Activated CD8-positive, alpha-beta memory T cell treated with anti-CD3 and anti-CD28 coated beads for 36 hours (primary cell): ENCODE results near the gene AKT2. TPM values are rescaled to one million over a fixed set of nuclear protein-coding genes. Genes with fewer than 3 reads are reported as not detected.

Source experiments
- CTCF ChIA-PET: fragments of 350-600 bp; sonication (Branson Sonifier 250); formaldehyde crosslinking; loops from one replicate; lab custom pipeline; 2021; ENCODE audit warnings: antibody characterized with exemption; lab: Charles Lee
- POLR2A ChIA-PET: fragments of 350-600 bp; sonication (Branson Sonifier 250); formaldehyde crosslinking; loops from one replicate; lab custom pipeline; 2021; ENCODE audit warnings: antibody characterized with exemption; lab: Charles Lee
- total RNA-seq, 2 experiments: library from RNA; stranded (reverse); gene quantifications; one replicate each; pipeline ENCODE4 v1.2.3, GENCODE V29; 2021

AKT2 gene
- total RNA-seq, 2 experiments from 2014 or later: 128 to 129 TPM

- ChIA-PET POLR2A (interaction anchor here (0.6 kb wide), 2 partner anchors 99 to 841 kb away, joined by 3 read pairs; no protein-coding TSS in a partner anchor), CTCF (interaction anchor here (0.7 kb wide), 1 partner anchor 548 kb away, joined by 3 read pairs; no protein-coding TSS in a partner anchor)
Measured at GRCh38 chr19:40279761-40280607, 5.2 kb downstream of the AKT2 start.

- CTCF ChIA-PET: no interaction called here
Measured at GRCh38 chr19:40279120-40279551, 6.0 kb downstream of the AKT2 start.

GRCh38 chr19:40278361-40279035 is 6.6 kb downstream of the AKT2 start:
- ChIA-PET POLR2A (no interaction called here), CTCF (no interaction called here)

More at GRCh38 chr19:40279120-40279551, 6.0 kb downstream of the AKT2 start:
- POLR2A ChIA-PET: no interaction called here

- POLR2A ChIA-PET: no interaction called here
Measured at GRCh38 chr19:40277356-40278059, 7.6 kb downstream of the AKT2 start.

GRCh38 chr19:40274585-40275544 is 10.3 kb downstream of the AKT2 start:
- ChIA-PET POLR2A (interaction anchor here (0.7 kb wide), 1 partner anchor 79 kb away, joined by 4 read pairs; no protein-coding TSS in a partner anchor), CTCF (interaction anchor here (1.2 kb wide), 1 partner anchor 9 kb away, joined by 4 read pairs; no protein-coding TSS in a partner anchor)

More at GRCh38 chr19:40277356-40278059, 7.6 kb downstream of the AKT2 start:
- CTCF ChIA-PET: interaction anchor here (1.2 kb wide), 1 partner anchor 138 kb away, joined by 3 read pairs; no protein-coding TSS in a partner anchor

GRCh38 chr19:40273469-40274360 is 11.4 kb downstream of the AKT2 start:
- ChIA-PET POLR2A (no interaction called here), CTCF (interaction anchor here (1.2 kb wide), 1 partner anchor 10 kb away, joined by 4 read pairs; no protein-coding TSS in a partner anchor)

- CTCF ChIA-PET: no interaction called here
Measured at GRCh38 chr19:40272261-40272660, 12.9 kb downstream of the AKT2 start.

GRCh38 chr19:40271706-40272105 is 13.4 kb downstream of the AKT2 start:
- POLR2A ChIA-PET: no interaction called here
- CTCF ChIA-PET: no interaction called here

More at GRCh38 chr19:40272261-40272660, 12.9 kb downstream of the AKT2 start:
- POLR2A ChIA-PET: no interaction called here

- CTCF ChIA-PET: no interaction called here
- POLR2A ChIA-PET: no interaction called here
Measured at GRCh38 chr19:40270362-40271089, 14.6 kb downstream of the AKT2 start.

GRCh38 chr19:40269216-40269940 is 15.8 kb downstream of the AKT2 start:
- POLR2A ChIA-PET: no interaction called here
- CTCF ChIA-PET: interaction anchor here (1.4 kb wide), 1 partner anchor 41 kb away, joined by 4 read pairs; no protein-coding TSS in a partner anchor

- CTCF ChIA-PET: interaction anchor here (1.4 kb wide), 1 partner anchor 39 kb away, joined by 4 read pairs; no protein-coding TSS in a partner anchor
- POLR2A ChIA-PET: interaction anchor here (0.8 kb wide), 1 partner anchor 14 kb away, joined by 6 read pairs; no protein-coding TSS in a partner anchor
Measured at GRCh38 chr19:40267601-40267997, 17.5 kb downstream of the AKT2 start.

- POLR2A ChIA-PET: interaction anchor here (0.8 kb wide), 1 partner anchor 14 kb away, joined by 6 read pairs; no protein-coding TSS in a partner anchor
- CTCF ChIA-PET: no interaction called here
Measured at GRCh38 chr19:40266912-40267600, 18.1 kb downstream of the AKT2 start.

- POLR2A ChIA-PET: no interaction called here
- CTCF ChIA-PET: no interaction called here
Measured at GRCh38 chr19:40266119-40266518, 19.0 kb downstream of the AKT2 start.

GRCh38 chr19:40265763-40266099 is 19.4 kb downstream of the AKT2 start:
- CTCF ChIA-PET: no interaction called here
- POLR2A ChIA-PET: no interaction called here

GRCh38 chr19:40265055-40265762 is 19.9 kb downstream of the AKT2 start:
- ChIA-PET POLR2A (no interaction called here), CTCF (no interaction called here)
